M059J (cell line): ENCODE data around the gene DNM2. TPM values are rescaled to one million over a fixed set of nuclear protein-coding genes. Genes with fewer than 3 reads are reported as not detected.
A peak's percentile ranks its signal among the peaks of the same experiment; 100 is the strongest.

Experiments
- DNase-seq: peaks from one replicate; pipeline ENCODE4 v3.0.0-alpha.2; 2012; ENCODE audit warnings: low read depth
- total RNA-seq: library from RNA; depleted of rRNA; stranded (reverse); fragments of >200 nt; shearing (Covaris generic); gene quantifications from 2 replicates; pipeline ENCODE4 v1.2.3, GENCODE V29; 2014

The DNM2 gene
- total RNA-seq, 1 experiment from 2014 or later: 91.8 TPM

DNA sequence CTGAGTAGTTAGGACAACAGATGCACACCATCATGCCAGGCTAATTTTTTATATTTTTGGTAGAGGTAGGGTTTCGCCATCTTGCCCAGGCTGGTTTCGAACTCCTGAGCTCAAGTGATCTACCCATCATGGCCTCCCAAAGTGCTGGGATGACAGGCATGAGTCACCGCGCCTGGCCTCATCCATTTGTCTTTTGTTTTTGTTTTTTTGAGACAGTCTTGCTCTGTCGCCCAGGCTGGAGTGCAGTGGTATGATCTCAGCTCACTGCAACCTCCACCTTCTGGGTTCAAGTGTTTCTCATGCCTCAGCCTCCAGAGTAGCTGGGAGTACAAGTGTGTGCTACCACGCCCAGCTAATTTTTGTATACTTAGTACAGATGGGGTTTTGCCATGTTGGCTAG is 57.0 kb downstream of the DNM2 start:
- DNase-seq: no peak

GRCh38 chr19:10776900-10777650 is 59.2 kb downstream of the DNM2 start:
- no peak for DNase-seq

GRCh38 chr19:10780368-10780767 is 62.5 kb downstream of the DNM2 start:
- peak; percentile 27 for DNase-seq

DNA sequence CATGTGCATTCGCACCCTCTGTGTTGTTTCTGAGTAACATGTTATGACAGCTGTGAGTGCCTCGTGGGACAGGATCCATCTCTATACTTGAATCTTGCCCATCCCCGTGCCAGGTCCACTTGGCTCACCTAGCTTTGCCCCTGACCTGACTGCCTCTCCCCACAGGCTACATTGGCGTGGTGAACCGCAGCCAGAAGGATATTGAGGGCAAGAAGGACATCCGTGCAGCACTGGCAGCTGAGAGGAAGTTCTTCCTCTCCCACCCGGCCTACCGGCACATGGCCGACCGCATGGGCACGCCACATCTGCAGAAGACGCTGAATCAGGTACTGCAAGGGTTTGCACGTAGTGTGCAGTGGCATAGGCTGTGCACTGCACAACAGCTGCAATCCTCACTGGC is 64.9 kb downstream of the DNM2 start:
- DNase-seq: no peak

DNA sequence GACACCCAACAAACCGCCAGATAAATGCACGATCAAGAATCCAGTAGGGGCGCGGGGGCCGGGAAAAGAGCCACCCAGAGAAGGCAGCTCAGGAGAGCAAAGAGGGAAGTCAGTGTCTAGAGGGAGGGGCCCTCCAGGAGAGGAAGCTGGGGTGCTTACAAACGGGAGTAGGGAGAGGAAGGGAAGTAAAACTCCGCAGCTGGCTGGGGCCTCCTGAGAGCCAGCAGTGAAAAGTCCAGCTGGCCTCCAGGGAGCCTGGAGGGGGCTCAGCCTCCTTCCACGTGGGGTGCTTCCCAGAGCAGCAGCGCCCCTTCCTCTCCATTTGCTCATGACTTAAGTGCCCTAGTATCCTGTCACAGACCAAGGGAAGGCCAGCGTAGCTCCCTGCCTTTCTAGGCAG is 66.4 kb downstream of the DNM2 start:
- no peak for DNase-seq

GRCh38 chr19:10788146-10788545 is 70.3 kb downstream of the DNM2 start:
- no peak for DNase-seq

GRCh38 chr19:10789866-10790265 is 72.0 kb downstream of the DNM2 start:
- no peak for DNase-seq

DNA sequence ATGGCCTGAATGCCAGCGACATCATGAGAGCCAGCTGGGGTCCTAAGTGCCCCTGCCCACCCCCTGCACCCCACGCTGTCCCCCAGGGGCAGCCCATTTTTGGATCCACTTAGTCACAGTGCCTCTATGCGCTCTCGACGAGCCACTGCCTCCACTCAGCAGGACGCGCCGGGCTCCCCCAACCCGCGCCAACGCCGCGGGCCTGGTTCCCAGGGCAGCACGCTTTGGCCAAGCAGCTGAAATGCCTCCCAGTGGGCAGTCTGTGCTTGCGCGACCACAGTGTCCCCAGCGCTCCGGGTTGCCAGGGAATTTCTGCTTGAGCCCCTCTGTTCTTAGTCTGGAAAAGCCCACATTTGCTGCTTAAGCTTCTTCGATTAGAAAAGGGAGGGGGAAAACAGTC is 78.8 kb downstream of the DNM2 start:
- DNase-seq: no peak

GRCh38 chr19:10797078-10797477 is 79.2 kb downstream of the DNM2 start:
- DNase-seq: no peak

- DNase-seq: no peak
Measured at GRCh38 chr19:10797541-10798256, 79.8 kb downstream of the DNM2 start.

DNA sequence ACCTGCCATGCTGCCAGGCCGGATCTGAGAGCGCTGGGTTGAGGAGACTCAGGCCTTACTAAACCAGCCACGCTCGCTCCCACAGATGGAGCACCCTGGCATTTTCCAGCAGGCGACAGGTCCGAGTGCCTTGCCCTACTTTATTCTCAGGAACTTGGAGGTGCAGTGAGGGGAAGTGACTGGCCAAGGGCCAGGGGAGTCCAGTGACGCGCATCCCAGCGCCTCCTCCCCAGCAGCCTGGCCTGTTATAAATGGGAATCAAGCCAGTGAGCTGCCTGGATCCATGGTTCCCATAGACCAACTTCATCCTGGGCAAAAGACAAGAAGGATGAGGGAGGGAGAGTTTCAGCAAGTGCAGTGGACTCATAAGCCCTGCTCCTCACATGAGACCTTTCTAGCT is 82.6 kb downstream of the DNM2 start:
- no peak for DNase-seq

- no peak for DNase-seq
Measured at GRCh38 chr19:10802479-10802878, 84.6 kb downstream of the DNM2 start.

GRCh38 chr19:10803252-10803651 is 85.4 kb downstream of the DNM2 start:
- DNase-seq: no peak

GRCh38 chr19:10805065-10805757 is 87.3 kb downstream of the DNM2 start:
- no peak for DNase-seq

GRCh38 chr19:10805758-10806247 is 87.9 kb downstream of the DNM2 start:
- no peak for DNase-seq

GRCh38 chr19:10808937-10809649 is 91.2 kb downstream of the DNM2 start:
- DNase-seq: peak; percentile 50

DNA sequence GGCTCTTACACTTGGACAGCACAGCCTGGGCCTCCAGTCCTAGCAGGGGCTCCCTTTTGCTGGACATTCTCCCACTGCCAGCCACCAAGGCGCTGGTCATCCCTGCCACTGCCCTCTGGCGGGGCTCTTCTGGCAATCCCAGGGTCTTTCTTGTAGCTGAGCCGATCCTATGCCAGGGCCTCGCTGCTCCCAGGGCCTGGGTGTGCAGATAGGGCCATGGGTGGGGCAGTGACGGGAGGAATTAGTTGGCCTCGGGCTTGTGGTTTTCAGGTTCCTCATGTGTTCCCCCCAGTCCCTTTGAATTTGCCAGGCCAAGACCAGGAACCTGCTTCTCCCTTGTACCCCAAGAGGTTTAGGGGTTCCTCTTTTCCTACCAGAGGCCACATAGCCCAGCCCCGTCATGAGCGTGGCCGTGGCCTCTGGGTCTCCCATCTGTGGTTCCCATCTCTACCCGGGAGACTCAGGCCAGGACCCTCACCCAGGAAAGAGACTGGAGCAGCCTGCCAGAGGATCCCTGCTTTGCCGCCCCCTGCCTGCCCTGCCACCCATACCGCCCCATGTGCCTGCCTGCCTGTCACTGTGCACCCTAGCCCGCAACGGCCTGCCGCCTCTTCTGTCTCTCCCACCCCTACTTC is 91.9 kb downstream of the DNM2 start:
- DNase-seq: no peak

GRCh38 chr19:10811391-10812111 is 93.7 kb downstream of the DNM2 start:
- no peak for DNase-seq

DNA sequence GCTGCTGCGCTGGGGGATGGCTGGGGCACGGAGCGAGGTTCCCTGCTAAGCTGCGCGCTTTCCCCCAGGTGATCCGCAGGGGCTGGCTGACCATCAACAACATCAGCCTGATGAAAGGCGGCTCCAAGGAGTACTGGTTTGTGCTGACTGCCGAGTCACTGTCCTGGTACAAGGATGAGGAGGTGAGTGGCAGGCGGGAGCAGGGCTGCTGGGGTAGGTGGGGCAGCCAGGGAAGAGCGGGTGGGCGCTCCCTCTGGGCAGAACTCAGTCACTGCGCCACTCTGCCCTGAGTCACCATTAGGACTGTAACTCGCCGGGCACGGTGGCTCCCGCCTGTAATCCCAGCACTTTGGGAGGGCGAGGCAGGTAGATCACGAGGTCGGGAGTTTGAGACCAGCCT is 94.3 kb downstream of the DNM2 start:
- no peak for DNase-seq

DNA sequence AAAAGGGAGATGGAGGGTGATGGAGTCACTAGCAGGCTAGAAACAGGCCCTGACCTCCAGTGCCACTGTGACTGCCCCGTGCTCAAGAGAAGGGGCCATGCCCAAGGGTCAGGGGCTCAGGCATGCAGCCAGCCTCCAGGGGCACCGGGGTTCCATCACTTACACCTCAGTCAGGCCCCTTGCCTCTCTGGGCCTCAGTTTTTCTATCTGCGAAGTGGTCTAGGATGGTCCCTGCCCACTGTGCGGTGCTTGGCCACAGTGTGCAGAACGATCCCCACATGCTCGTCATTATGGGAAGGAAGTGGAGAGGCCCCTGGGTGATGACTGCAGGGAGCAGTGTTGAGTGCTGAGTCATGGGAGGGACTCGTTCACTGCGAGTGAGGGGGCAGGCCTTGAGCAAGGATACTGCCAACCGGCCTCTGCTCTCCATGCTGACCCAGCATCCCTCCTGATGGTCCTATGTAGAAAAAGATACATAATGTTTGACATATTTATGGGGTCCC is 95.1 kb downstream of the DNM2 start:
- peak; percentile 91 for DNase-seq
